Measurements from ENCODE around the gene KCNH6.

The KCNH6 gene

DNA sequence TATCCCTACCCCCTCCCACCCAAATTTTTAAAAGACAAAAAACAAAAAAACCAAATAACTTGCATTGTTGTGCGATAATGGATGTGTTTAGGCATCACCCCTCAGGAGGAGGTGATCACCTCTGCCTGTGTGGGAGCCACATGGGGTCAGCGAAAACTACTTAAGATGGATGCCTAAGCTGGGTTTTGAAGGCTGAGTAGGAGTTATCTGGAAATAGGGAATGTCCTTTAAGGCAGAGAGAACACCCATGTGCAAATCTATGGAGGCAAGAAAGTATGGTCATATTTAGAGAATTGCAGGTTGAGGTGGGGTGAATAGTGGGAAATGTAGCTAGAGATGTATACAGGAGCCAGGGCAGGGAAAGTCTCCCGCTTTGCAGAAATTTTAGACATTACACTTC lies 72.0 kb downstream of the KCNH6 start:
- no peak for DNase-seq (ENCODE audit: low read depth in 2 of 3, low spot score in 2 of 3)

All from activated CD8-positive, alpha-beta memory T cell treated with anti-CD3 and anti-CD28 coated beads for 48 hours (primary cell).